Measurements from ENCODE around the gene ZNF789.
"Not testable (repeated sequence)": the region's sequence is repeated elsewhere in the genome, so short reads cannot be mapped to it uniquely, and the experiment has no call there.

Gene ZNF789

DNA sequence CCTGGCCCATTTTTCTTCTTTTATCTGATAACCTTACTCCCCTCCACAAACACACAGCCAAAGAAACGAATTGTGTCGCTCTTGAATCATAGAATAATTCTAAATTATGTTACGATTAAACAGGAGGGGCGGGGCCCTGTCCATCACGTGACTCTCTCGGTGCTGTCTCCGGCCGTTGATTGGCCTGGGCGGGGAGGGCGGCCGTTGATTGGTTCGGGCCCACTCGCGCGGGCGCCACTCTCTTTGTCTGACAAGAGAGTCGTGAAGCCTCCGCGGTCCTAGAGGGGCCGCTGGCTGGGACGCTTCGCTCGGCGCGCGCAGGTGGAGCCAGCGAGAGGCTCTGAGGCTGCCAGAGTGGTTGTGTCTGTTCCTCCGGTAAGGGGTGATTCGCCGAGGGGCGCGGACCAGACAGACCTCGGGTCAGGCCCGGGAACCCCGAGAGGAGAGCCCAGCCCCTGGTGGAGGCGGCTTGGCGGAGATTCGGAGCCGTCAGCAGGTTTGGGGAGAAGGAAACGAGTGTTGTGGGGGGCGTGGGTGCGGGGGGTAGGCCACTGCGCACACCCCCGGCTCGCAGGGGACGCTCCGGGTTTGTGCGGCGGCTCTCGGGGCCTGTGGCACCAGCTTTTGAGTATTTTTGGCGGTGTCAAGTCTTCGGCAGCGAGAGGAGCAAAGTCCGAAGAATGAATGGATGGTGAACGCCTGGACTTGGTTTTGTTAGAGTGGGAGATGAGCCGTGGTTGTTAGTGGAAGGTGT lies at the start of gene ZNF789:
TSS of gene ZNF789 (plus strand) at position 330 of the 754 bp plus-strand sequence. CDS start 3,567 bp downstream, outside the sequence.
- peak; percentile 99 for DNase-seq

DNA sequence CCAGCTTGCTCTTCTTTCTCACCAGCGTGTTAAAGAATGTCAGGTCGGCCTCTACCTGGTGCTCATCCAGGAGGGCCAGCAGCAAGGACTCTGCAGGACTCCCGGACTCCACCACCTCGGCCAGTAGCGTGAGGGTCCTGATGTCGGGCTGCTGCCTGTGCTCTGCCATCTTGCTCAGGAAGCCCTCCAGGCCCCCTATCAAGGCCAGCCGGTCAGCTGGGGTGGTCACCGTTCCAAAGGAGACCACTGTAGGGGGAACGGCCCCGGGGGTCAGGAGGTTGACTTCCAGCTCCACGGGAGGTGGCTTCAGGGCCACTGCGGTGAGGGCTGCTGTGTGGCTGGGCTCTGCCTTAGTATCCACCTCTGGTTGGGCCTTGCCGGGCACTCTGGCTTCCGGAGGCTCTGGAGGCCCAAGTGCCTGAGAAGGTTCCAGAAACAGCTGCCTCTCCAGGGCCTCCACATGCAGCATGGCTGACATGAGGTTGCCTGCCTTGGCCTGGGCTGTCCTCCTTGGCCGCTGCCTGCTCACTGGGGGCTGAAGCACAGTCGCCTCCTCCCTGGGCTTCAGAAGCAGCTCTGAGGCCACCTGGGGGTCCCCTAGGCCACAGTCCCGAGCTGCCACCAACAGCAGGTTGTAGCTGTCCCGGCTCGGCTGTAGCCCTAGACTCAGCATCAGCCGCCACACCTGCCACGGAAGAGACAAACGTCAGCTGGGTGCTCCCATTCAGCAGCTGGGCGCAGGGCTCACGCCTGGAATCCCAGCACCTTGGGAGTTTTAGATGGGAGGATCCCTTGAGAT lies 47.6 kb upstream of the ZNF789 start:
- DNase-seq = no peak

DNA sequence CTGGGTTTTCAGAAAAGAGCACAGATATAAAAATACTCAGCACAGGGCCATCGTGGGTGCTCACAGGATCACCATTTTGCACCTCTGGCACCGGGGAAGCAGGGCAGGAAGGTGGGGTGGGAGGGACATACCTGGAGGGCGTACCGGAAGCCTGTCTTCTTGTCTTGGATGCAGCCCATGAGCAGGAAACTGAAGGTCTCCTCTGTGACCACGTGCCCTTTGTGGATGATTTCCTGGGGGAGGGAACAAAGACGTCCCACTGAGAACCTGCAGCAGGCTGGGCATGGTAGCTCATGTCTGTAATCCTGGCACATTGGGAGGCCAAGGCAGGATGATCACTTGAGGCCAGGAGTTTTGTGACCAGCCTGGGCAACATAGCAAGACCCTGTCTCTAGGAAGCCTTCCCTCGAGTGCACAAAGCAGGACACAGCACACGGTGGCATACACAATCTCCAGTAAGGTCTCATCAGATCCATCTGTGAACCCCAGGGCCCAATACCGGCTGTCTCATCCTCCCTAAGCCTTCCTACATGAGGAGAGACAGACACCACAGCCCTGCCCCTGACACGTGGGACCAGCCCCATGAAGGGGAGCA lies 43.6 kb upstream of the ZNF789 start:
- DNase-seq = no peak

DNA sequence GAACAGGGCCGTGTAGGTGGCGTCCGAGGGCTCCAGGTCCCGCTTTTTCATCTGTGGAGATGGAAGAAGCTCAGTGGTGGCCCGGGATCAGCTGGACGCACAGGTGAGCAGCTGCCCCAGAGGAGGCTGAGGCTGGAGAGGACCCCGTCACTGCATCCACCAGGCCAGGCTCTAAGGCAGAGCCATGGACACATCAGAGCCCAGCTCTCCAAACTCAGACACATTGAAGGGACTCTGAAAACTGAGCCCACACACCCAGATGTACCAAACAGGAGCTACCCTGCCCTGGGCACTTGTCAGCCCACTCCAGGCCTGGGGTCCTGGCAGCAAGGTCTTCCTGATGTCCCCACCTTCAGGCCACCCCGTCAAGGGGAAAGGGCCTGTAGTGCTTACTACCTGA lies 42.9 kb upstream of the ZNF789 start:
- DNase-seq = no peak

DNA sequence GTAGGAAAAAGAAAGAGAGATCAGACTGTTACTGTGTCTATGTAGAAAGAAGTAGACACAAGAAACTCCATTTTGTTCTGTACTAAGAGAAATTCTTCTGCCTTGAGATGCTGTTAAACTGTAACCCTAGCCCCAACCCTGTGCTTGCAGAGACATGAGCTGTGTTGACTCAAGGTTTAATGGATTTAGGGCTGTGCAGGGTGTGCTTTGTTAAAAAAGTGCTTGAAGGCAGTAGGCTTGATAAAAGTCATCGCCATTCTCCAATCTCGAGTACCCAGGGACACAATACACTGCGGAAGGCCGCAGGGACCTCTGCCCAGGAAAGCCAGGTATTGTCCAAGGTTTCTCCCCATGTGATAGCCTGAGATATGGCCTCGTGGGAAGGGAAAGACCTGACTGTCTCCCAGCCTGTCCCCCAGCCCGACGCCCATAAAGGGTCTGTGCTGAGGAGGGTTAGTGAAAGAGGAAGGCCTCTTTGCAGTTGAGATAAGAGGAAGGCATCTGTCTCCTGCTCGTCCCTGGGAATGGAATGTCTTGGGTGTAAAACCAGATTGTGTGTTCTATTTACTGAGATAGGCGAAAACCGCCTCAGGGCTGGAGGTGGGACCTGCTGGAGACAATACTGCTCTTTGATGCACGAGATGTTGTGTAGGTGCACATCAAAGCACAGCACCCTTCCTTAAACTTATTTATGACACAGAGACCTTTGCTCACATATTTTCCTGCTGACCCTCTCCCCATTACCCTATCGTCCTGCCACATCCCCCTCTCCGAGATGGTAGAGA lies 40.7 kb upstream of the ZNF789 start:
- not testable (repeated sequence) for DNase-seq

DNA sequence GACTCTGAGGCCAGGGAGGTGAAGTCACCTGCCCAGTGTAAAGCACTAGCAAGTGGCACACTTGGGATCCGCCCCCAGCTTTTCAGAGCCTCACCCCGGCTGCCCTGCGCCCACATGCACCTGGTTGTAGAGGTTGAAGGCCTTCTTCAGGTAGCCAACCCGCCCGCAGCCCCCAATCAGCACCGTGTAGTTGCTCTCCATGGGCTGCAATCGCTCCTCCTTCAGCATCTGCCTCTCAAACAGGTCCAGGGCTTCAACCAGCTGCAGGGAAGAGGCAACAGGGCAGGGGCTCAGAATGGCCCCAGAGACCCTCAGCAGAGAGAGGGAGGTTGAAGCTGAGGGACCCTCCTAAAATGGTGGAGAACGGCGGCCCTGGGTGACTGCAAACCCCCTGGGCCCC lies 39.5 kb upstream of the ZNF789 start:
- no peak for DNase-seq

DNA sequence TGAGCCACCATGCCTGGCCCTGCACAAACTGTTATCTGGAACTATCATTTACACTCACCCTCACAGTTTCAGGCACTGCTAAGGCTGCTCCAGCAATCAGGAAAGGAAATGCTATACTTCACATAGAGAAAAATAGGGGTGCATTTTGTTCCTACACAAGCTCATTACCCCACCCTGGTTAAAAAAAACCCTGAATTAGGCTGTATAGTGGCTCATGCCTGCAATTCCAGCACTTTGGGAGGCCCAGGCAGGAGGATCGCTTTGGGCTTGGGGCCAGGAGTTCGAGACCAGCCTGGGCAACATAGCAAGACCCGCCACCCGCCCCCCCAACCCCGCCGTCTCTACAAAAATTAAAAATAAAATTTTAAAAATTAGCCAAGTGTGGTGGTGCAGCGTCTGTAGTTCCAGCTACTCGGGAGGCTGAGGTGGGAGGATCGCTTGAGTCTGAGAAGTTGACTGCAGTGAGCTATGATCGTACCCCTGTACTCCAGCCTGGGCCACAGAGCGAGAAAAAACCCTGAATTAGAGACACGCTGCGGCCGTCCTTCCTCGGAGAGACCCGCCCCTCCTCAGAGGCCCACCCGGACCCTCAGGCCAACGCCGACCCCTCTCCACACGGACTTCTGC lies 34.6 kb upstream of the ZNF789 start:
- no peak for DNase-seq

DNA sequence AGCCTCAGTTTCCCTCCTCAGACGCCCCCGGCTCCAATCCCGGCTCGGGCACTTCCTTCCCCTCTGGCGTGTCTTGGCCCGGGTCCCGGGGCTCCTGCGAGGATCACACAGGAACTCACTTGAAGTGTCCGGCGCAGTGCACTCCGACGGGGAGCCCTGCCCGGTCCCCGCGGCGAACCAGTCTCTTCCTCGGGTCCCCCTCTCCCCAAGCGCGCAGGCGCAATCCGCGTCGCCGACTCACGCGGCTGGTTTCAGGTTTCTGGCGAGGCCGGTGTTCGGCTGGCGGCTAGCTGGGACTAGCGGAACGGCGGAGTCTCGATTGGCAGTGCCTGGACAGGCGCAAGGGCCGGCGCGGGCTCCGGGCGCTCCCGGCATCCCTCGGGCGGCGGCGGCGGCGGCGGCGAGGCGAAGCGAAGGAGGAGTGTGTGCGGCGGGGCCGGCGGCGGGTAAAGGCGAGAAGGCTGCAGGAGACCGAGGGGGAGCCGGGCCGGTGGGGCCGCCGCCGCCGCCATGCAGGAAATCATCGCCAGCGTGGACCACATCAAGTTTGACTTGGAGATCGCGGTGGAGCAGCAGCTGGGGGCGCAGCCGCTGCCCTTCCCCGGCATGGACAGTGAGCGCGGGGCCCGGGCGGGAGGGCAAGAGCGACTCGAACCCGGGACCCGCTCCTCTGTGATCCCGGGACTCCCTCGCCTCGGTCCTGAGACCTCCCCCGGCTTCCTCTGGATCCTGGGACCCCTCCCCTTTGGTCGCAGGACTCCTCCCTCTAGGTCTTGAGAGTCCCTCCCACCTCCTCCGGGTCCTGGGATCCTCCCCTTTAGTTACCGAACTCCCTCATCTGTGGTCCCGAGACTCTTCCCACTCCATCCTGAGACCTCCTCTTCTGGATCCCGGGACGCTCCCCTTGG lies 33.9 kb upstream of the ZNF789 start, which contains the start of the genes CPSF4 and PTCD1:
TSS of gene CPSF4 (plus strand) at position 371 of the 908 bp plus-strand sequence. CDS start at position 511, 140 bp downstream.
TSS of gene PTCD1 (minus strand) at position 226 of the 908 bp plus-strand sequence. CDS start 3,556 bp downstream, outside the sequence.
- peak; percentile 97 for DNase-seq

DNA sequence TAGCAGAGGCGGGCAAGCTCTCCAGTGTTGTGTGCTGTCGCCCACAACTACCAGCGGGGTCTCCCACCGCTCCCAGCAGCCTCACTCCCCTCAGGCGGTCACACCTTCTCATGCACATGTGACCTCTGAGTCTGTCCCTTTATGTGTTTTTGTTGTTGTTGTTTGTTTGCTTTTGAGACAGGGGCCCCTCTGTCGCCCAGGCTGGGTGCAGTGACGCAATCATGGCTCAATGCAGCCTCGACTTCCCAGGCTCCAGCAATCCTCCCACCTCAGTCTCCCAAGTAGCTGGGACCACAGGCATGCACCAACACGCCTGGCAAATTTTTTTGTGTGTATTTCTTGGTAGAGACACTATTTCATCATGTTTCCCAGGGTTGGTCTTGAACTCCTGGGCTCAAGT lies 32.5 kb upstream of the ZNF789 start:
- DNase-seq = no peak

DNA sequence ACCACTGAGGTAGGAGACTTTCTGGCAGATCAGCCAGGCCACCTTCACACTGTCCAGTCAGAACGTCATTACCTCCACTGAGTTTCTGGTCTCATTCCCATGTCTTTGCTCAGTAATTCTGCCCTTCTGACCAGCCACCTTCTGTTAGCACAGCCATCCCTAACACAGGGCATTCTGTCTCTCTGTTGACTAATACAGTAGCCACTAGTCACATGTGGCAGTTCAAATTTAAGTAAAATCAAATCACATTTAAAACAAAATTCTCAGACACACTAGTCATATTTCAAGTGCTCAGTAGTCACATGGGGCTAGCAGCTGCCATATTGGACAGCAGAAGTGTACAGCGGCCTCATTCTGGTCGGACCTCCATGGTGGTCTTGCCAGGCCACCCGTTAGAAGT lies 26.6 kb upstream of the ZNF789 start:
- DNase-seq = no peak

DNA sequence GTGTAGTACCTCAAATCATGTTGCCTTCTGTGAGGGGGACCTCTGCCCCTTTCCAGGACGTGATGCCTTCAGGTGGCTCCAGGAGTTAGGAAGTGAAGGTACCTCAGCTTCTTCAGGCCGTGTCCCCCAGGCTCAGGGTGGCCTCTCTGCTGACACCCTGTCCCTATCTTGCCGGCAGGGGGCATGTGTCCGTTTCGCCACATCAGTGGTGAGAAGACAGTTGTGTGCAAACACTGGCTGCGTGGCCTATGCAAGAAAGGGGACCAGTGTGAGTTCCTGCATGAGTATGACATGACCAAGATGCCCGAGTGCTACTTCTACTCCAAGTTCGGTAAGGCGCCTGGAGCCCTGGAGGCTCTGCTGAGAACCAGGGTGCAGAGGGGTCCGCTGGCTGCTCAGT lies 24.7 kb upstream of the ZNF789 start:
- DNase-seq = no peak

DNA sequence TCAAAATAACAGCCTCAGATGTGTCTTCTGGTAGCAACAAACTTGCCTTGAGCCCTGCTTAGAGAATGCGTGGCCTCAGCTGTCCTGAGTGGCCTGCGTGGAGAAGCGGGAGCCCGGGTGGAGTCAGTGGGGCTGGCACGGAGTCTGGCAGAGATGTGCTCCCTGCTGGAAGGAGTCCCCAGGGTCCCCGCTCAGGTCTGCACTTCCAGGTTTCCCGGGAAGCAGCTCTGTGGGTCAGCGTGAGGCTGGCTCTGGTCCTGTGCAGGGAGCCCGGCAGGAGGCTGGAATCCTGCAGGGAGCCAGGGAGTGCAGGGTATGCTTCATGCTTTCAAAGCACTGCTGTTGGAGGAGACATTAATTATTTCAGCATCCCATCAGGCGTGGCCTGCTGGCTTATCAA lies 23.8 kb upstream of the ZNF789 start:
- DNase-seq = no peak

DNA sequence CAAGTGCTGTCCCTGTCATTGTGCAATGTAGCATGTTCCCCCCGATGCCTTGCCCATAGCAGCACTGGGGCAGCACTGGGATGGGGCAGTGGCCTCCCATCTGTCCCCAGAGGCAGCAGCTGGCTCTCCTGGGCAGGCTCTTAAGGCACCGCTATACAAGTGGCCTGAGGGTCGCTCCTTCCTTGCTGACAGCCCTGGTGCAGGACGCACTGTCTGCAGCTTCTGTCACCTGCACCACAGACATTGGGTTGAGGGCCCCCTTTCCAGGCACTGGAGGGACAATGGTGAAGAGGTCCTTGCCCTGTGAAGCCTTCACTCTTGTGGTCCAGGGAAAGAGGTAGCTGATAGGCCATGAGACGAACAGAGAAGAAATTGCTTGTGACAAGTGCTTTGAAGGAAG lies 23.4 kb upstream of the ZNF789 start:
- no peak for DNase-seq

DNA sequence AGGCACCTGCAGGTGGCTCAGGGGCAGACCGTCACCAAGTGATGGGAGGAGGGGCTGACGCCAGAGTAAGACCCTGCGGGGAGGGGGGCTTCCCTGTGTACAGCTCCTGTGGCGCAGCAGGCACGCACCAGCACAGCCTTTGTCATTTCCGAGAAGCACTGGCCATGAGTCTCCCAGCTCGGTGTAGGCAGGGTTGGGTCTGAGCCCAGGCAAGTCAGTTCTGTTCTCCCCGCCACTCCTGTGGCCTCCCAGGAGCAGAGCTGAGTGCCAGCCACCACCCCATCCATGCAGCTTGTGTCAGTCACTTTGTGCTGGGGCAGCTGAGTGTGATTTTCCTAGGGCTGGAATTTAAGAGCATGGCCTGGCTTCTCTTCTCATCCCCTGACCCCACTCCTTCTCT lies 20.8 kb upstream of the ZNF789 start:
- DNase-seq = no peak

DNA sequence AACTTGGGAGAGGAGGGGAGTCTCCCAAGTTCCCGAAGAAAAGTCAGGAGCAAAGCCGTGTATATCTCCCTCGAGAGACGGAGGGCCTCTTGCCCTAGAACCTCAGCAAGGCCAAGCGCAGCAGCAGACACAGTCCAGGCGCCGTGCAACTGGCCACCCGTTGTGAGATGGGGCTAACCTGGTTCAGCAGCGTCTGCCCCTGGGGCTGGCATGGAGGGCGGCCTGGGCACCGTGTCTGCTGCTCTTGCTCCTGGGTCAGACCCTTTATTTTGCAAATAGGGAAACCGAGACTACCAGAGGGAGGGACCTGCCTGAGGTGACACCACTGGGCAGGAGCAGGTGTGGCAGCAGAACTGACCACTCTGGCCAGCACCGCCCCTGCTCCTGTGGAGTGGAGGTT lies 20.1 kb upstream of the ZNF789 start:
- DNase-seq = no peak

DNA sequence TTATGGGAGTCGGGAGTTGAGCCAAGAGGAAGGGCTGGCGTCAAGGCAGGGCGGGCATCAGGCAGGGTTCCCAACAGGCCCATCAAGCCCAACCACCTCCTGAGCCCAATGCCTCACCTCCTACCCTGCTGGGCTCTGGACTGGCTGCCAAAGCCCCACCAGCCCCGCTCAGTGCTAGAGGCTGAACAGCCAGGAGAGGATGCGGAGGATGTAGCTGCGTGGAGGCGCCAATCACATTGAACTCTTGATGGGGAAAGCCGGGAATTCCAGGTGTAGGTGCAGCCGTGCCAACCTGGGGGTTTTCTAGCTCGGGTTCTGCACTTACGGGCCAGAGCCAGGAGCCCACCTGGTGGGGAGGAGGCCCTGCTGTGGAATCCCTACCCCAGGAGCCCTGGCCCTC lies 19.6 kb upstream of the ZNF789 start:
- no peak for DNase-seq

DNA sequence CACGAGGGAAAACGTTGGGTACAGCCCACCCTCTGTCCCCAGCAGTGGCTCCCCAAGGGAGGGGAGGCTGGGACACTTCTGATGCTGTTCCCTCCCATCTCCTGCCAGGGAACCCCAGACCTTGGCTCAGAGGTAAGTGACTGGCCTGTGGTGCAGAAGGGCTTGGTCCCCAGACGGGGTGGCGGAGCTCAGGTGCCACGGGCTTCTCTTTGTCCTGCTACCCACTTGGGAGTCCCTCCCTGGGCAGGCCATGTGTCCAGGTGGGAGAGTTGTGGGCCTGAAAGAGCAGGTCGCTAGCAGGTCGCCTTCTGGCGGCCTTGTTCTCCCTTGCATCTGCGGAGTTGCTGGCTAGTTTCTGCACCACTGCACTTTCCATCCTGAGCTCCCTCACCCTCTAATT lies 16.8 kb upstream of the ZNF789 start:
- DNase-seq = no peak

DNA sequence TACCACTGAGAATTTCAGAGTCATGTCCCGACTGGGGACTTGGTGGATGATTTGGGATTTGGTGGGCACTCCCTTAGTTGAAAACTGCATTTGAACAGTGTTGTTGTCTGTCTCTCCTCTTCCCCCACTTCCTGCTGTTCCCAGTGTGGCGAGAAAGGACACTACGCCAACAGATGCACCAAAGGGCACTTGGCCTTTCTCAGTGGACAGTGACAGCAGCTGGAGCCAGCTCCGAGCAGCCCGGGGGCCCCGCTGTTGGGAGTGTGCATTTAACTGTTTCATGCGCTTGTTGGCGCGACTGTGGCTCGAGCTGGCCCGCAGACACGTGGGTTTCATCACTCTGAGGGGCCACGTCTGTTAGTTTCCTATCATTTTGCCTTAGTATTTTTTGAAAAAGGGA lies 16.4 kb upstream of the ZNF789 start:
- no peak for DNase-seq

DNA sequence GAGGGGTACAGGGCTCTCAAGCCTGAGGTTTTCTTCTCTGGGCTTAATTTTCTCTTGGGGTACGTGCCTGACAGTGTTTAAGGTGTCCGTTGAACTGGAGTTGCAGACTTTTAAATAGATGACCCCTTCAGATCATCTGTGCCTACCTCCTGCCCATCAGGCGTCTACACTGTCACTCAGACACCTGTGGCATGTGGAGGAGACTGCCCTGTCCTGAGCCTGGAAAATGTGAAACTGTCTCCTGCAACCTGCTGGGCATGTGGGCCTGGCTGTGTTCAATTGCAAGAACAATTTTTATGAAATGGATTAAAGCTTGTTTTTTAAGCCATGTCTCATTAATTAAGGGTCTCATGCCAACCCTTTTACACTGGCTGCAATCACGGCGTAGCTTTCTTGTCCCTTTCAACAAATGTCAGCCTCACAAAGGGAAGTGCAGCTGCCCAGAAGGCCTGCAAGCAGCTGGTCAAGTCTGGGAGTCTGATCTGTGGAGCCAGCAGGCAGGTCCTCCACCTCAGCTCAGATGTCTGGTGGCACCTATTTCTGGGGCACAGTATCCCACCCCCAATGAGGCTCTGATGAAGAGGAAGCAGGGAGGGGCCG lies 15.5 kb upstream of the ZNF789 start:
- no peak for DNase-seq

DNA sequence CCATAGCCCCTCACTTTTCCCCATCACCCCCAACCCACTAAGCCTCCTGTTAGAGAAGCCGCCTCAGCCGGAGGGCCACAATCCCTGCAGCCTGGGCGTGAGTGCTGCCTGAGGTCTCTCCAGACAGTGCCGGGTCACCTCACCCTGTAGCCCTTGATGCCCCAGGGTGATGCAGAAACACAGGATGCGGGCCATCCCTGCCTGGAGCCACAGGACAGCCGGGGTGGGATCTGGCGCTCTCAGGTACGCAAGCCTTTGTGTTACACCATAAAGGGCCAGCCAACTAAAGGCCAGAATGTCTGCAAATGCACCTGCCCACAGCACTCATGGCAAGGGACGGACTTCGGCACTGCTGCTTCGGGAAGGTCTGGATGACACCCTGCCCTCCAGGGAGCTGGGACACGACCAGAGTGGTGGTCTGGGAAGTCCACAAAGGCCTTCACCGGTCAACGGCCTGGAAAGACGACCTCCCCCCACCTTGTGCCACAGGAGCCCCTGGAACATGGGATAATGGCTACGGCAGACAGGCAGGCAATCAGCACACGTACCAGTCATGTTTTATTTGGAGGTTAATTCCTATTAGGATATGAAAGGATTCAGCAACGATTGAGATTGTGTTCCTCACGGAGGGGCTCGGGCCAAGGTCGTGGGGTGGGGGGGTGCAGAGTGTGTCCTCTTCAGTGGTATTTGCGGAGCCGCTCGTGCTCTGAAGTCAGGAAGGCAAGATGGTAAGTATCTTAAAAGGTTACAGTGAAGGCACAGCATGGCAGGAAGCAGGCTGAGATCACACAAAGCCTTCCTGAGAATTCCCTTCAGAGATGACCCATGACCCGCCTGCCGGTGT lies 14.8 kb upstream of the ZNF789 start:
- no peak for DNase-seq

All from activated CD4-positive, alpha-beta T cell treated with anti-CD3 and anti-CD28 coated beads, Interleukin-2, Interleukin-6, amounts not matched to agents 100 ng/mL and 50 ng/mL, durations not matched to agents 16 hours and 8 hours (primary cell).